ENCODE results near the gene GPR45. TPM values are rescaled to one million over a fixed set of nuclear protein-coding genes. Genes with fewer than 3 reads are reported as not detected.
A peak's percentile ranks its signal among the peaks of the same experiment; 100 is the strongest.

GPR45 gene
- total and polyA plus RNA-seq, 3 donors from 2014 or later: 0.68 to 0.74 TPM; not detected in 1

DNA sequence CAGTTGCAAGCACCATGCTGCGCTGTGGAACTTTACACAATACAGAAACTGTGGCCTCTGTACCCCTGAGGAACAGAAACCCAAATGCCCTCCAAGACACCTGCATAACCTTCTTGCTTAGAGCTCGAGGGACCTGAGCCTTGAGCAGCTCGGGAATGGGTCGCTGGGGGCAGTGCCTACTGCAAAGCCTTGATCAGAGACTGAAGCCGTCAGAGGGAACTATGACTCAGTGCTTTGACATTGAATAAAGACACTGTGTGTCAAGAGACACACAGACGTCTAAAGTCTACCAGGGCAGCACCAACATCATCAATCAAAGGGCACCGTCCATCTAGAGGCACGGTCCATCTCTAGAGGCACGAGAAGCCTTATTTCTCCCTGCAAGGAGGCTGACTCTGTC is 30.6 kb downstream of the GPR45 start:
- Histone ChIP-seq H3K9me3 (no peaks in the 10 kb centered on the region), H3K27ac (no peak overlapping the region), H3K4me3 (no peak overlapping the region), H3K27me3 (no peaks in the 10 kb centered on the region), H3K4me1 (peaks cover 4% of the 10 kb centered on the region), H3K36me3 (ENCODE audit: low read depth, missing control alignments) (no peaks in the 10 kb centered on the region)
- WGBS, 2 donors: 79 to 91% methylated on average over 9 of the region's 9 CpGs
- DNase-seq: no peak
- no peak for TF ChIP-seq POLR2A (IDR thresholded peaks at IDR 0.05)
- TF ChIP-seq, protein P1, sequence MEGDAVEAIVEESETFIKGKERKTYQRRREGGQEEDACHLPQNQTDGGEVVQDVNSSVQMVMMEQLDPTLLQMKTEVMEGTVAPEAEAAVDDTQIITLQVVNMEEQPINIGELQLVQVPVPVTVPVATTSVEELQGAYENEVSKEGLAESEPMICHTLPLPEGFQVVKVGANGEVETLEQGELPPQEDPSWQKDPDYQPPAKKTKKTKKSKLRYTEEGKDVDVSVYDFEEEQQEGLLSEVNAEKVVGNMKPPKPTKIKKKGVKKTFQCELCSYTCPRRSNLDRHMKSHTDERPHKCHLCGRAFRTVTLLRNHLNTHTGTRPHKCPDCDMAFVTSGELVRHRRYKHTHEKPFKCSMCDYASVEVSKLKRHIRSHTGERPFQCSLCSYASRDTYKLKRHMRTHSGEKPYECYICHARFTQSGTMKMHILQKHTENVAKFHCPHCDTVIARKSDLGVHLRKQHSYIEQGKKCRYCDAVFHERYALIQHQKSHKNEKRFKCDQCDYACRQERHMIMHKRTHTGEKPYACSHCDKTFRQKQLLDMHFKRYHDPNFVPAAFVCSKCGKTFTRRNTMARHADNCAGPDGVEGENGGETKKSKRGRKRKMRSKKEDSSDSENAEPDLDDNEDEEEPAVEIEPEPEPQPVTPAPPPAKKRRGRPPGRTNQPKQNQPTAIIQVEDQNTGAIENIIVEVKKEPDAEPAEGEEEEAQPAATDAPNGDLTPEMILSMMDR (IDR thresholded peaks at IDR 0.05): no peak
- intact Hi-C loops (cut with DNase I; ENCODE audit: low total_unique reads): no loop called here

DNA sequence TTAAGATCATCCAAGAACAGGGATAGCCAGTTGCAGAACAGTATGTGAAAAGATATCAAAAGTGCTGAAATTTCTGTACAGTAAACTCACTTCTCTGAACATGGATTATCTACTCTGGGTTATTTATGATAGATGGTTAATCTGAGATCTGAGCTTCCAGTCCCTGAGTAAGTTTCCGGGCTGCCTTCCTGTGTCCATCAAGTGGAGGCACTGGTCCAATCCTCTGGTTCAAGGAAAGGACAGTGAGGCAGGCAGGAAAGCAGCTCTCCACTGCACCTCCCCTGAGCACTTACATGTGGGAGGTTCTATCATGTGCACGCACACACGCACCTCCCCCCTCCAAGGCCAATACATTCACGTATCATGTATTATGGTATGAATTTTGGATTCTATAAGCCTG is 32.5 kb downstream of the GPR45 start:
- WGBS, 2 donors: 45 to 65% methylated on average over 4 of the region's 4 CpGs
- intact Hi-C loops (cut with DNase I; ENCODE audit: low total_unique reads): no loop called here
- Histone ChIP-seq H3K27ac (no peak overlapping the region), H3K36me3 (ENCODE audit: low read depth, missing control alignments) (no peaks in the 10 kb centered on the region), H3K9me3 (no peaks in the 10 kb centered on the region), H3K27me3 (no peaks in the 10 kb centered on the region), H3K4me1 (peaks cover 4% of the 10 kb centered on the region), H3K4me3 (no peak overlapping the region)
- DNase-seq: peak; percentile 27
- TF ChIP-seq POLR2A (IDR thresholded peaks at IDR 0.05): no peak
- TF ChIP-seq, protein P1 (IDR thresholded peaks at IDR 0.05): no peak

GRCh38 chr2:105278654-105279053 is 37.1 kb downstream of the GPR45 start:
- Histone ChIP-seq H3K27me3 (no peaks in the 10 kb centered on the region), H3K27ac (no peak overlapping the region), H3K9me3 (no peaks in the 10 kb centered on the region), H3K36me3 (ENCODE audit: low read depth, missing control alignments) (no peaks in the 10 kb centered on the region), H3K4me3 (no peak overlapping the region), H3K4me1 (peaks cover 4% of the 10 kb centered on the region)
- TF ChIP-seq, protein P1 (IDR thresholded peaks at IDR 0.05): no peak
- TF ChIP-seq POLR2A (IDR thresholded peaks at IDR 0.05): no peak
- intact Hi-C loops (cut with DNase I; ENCODE audit: low total_unique reads): no loop called here
- DNase-seq: no peak
- WGBS, 2 donors: 65 to 79% methylated on average over 5 of the region's 5 CpGs

- TF ChIP-seq, protein P1 (IDR thresholded peaks at IDR 0.05): no peak
- no peak for TF ChIP-seq POLR2A (IDR thresholded peaks at IDR 0.05)
- Histone ChIP-seq H3K36me3 (ENCODE audit: low read depth, missing control alignments) (no peaks in the 10 kb centered on the region), H3K4me3 (no peak overlapping the region), H3K9me3 (no peaks in the 10 kb centered on the region), H3K27ac (no peak overlapping the region), H3K27me3 (no peaks in the 10 kb centered on the region), H3K4me1 (peaks cover 2% of the 10 kb centered on the region)
- 91 to 100% methylated on average over 1 of the region's 1 CpG for WGBS, 2 donors
- intact Hi-C loops (cut with DNase I; ENCODE audit: low total_unique reads): no loop called here
- no peak for DNase-seq
Measured at GRCh38 chr2:105279126-105279525, 37.6 kb downstream of the GPR45 start.

DNA sequence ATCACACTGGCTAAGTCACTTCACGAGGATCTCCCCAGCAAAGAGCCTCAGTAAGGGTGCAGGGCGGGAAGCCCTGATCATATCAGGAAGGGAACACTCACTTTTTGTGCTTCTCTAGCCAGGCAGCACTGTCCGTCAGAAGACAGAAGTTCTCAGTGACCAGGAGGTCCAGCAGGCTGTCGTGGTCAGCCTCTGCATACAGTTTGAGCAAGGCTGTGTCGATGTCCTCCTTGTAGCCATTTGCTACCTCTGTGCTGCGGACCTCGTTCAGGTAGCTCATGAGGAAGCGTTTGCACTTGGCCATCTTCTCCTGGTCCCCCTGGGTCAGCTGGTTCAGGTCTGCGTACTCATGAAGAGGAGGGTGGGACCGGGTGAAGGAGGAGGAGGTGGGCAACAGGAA is 38.7 kb downstream of the GPR45 start:
- Histone ChIP-seq H3K27ac (no peak overlapping the region), H3K36me3 (ENCODE audit: low read depth, missing control alignments) (no peaks in the 10 kb centered on the region), H3K9me3 (no peaks in the 10 kb centered on the region), H3K4me1 (no peaks in the 10 kb centered on the region), H3K4me3 (no peak overlapping the region), H3K27me3 (no peaks in the 10 kb centered on the region)
- TF ChIP-seq POLR2A (IDR thresholded peaks at IDR 0.05): no peak
- TF ChIP-seq, protein P1 (IDR thresholded peaks at IDR 0.05): no peak
- 66 to 89% methylated on average over 6 to 10 of the region's 10 CpGs for WGBS, 2 donors
- intact Hi-C loops (cut with DNase I; ENCODE audit: low total_unique reads): no loop called here
- DNase-seq: no peak
